CD4-positive, alpha-beta T cell treated with Interleukin-2 at 100 ng/mL for 4 hours (primary cell): ENCODE results near the gene PARP12.
A peak's percentile ranks its signal among the peaks of the same experiment; 100 is the strongest.

Experiments used
- DNase-seq: peaks from one replicate; pipeline ENCODE4 v3.0.0-alpha.2; 2020; ENCODE audit warnings: low spot score

Gene PARP12

GRCh38 chr7:140014123-140014522, 48.6 kb downstream of the PARP12 start:
- no peak for DNase-seq

GRCh38 chr7:140013676-140014075, 49.1 kb downstream of the PARP12 start:
- no peak for DNase-seq

- DNase-seq: no peak
These were observed 52.4 kb downstream of the PARP12 start for GRCh38 chr7:140010194-140010895.

GRCh38 chr7:140009735-140010134, 53.0 kb downstream of the PARP12 start:
- DNase-seq: no peak

- DNase-seq: no peak
These were observed 53.8 kb downstream of the PARP12 start for GRCh38 chr7:140008755-140009610.

- DNase-seq: no peak
These were observed 55.6 kb downstream of the PARP12 start for GRCh38 chr7:140007051-140007690.

- DNase-seq: no peak
These were observed 56.2 kb downstream of the PARP12 start for GRCh38 chr7:140006600-140006999.

GRCh38 chr7:140005754-140006503, 56.8 kb downstream of the PARP12 start:
- DNase-seq: no peak

GRCh38 chr7:140005341-140005740, 57.4 kb downstream of the PARP12 start:
- no peak for DNase-seq

- DNase-seq: no peak
These were observed 58.1 kb downstream of the PARP12 start for GRCh38 chr7:140004672-140005071.

- DNase-seq: peak; percentile 40
These were observed 58.8 kb downstream of the PARP12 start for GRCh38 chr7:140003913-140004382.

GRCh38 chr7:140000666-140001268, 62.0 kb downstream of the PARP12 start:
- no peak for DNase-seq

- no peak for DNase-seq
These were observed 63.2 kb downstream of the PARP12 start for GRCh38 chr7:139999516-139999915.

GRCh38 chr7:139998572-139998971, 64.2 kb downstream of the PARP12 start:
- no peak for DNase-seq

- DNase-seq: no peak
These were observed 67.5 kb downstream of the PARP12 start for GRCh38 chr7:139995017-139995915.

GRCh38 chr7:139994356-139994755, 68.4 kb downstream of the PARP12 start:
- DNase-seq: no peak

GRCh38 chr7:139993592-139993991, 69.2 kb downstream of the PARP12 start:
- no peak for DNase-seq

GRCh38 chr7:139993169-139993568, 69.6 kb downstream of the PARP12 start:
- DNase-seq: no peak

GRCh38 chr7:139992353-139993044, 70.3 kb downstream of the PARP12 start:
- no peak for DNase-seq

- DNase-seq: no peak
These were observed 70.8 kb downstream of the PARP12 start for GRCh38 chr7:139991911-139992310.
